Measurements from ENCODE around the gene RNGTT.
A peak's percentile ranks its signal among the peaks of the same experiment; 100 is the strongest.
"Not testable (repeated sequence)": the region's sequence is repeated elsewhere in the genome, so short reads cannot be mapped to it uniquely, and the experiment has no call there.

RNGTT gene

DNA sequence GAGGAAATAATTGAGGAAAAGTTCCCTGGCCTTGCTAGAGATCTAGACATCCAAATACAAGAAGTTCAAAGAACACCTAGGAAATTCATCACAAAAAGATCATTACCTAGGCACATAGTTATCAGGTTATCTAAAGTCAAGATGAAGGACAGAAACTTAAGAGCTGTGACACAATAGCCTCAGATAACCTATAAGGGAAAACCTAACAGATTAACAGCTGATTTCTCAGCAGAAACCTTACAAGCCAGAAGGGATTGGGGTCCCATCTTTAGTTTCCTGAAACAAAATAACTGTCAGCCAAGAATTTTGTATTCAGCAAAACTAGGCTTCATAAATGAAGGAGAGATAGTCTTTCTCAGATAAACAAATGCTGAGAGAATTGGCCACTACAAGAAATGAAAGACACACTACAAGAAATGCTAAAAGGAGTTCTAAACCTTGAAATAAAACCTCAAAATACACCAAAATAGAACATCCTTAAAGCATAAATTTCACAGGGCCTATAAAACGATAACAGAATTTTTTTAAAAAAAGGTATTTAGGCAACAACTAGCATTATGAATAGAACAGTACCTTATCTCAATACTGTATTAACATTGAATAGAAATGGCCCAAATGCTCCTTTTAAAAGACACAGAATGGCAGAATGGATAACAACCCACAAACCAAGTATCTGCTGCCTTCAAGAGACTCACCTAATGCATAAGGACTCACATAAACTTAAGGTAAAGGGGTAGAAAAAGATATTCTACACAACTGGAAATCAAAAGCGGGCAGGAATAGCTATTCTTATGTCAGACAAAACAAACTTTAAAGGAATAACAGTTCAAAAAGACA, 9.7 kb downstream of the RNGTT start:
- TF ChIP-seq, protein P1, sequence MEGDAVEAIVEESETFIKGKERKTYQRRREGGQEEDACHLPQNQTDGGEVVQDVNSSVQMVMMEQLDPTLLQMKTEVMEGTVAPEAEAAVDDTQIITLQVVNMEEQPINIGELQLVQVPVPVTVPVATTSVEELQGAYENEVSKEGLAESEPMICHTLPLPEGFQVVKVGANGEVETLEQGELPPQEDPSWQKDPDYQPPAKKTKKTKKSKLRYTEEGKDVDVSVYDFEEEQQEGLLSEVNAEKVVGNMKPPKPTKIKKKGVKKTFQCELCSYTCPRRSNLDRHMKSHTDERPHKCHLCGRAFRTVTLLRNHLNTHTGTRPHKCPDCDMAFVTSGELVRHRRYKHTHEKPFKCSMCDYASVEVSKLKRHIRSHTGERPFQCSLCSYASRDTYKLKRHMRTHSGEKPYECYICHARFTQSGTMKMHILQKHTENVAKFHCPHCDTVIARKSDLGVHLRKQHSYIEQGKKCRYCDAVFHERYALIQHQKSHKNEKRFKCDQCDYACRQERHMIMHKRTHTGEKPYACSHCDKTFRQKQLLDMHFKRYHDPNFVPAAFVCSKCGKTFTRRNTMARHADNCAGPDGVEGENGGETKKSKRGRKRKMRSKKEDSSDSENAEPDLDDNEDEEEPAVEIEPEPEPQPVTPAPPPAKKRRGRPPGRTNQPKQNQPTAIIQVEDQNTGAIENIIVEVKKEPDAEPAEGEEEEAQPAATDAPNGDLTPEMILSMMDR (IDR thresholded peaks at IDR 0.05; ENCODE audit: insufficient read depth, low read depth, low read length, missing control alignments): no peak
- H3K4me3 ChIP-seq (ENCODE audit: low read length): no peak overlapping the region
- DNase-seq (ENCODE audit: low read depth): no peak

DNA sequence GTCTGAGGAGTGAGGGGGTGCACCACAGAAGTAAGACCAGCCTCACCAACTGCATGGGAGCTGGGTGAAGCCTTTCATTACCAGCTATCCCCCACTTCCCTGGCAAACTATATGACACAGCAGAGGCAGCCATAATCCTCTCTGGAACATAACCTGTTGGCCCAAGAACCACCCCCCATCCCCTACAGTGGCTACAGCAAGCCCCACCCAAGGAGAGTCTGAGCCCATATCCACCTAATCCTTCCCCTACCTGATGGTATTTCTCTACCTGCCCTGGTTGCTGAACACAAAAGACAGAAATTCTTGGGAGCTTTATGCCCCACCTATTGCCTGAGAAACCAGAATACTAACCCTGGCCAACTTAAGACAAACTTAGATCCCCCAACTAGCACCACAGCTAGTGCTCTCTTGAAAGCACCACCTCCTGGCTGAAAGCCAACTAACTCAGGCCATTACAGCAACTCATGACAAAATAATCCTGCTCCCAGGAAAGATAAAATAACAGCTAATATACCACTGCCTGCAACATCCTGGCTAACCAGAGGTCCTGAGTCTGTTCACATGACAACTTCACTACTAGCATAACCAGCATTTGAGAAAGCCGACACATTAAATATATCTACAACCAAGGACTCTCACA, 11.2 kb downstream of the RNGTT start:
- H3K4me3 ChIP-seq (ENCODE audit: low read length): no peak overlapping the region
- TF ChIP-seq, protein P1 (IDR thresholded peaks at IDR 0.05; ENCODE audit: insufficient read depth, low read depth, low read length, missing control alignments): no peak
- peak; percentile 8 for DNase-seq (ENCODE audit: low read depth)

DNA sequence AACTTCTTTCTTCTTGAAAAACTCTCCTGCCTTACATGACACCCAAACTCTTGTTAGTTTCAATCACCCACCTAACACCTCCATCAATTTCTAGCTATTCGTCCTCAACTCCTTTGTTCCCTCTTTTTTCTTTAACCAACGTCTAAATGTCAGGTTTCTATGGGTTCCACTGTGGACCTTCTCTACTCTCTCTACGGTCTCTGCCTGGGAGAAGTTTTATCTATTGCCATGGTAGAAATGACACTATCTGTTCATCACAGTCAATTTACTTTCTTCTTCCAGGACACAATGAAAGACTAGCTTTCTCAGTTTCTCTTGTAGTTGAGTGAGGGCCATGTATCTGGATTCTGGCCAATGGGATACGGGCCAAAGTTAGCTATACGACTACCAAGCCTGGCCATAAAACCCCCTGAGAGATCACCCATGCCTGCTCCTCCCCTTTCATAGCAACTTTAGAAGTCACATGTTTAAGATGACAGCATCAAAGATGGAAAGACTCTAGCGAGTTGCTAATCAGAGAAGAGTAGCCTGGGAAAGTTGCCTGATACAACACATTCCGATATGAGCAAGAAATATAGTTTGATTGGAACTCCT, 17.9 kb downstream of the RNGTT start:
- no peak for DNase-seq (ENCODE audit: low read depth)
- TF ChIP-seq, protein P1 (IDR thresholded peaks at IDR 0.05; ENCODE audit: insufficient read depth, low read depth, low read length, missing control alignments): no peak
- no peak overlapping the region for H3K4me3 ChIP-seq (ENCODE audit: low read length)

DNA sequence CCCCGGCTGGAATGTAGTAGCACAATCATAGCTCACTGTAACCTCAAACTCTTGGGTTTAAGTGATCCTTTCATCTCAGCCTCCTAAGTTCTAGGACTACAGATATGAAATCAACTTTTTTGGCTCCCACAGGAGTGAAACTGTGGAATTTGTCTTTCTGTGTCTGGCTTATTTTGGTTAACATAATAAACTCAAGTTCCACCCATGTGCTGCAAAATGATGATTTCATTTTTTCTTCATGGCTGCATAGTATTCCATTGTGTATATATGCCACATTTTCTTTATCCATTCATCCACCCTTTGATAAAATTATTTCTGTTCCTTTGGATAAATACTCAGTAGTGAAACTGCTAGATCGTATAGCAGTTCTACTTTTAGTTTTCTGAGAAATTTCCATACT, 29.9 kb downstream of the RNGTT start:
- DNase-seq (ENCODE audit: low read depth): no peak
- H3K4me3 ChIP-seq (ENCODE audit: low read length): no peak overlapping the region

DNA sequence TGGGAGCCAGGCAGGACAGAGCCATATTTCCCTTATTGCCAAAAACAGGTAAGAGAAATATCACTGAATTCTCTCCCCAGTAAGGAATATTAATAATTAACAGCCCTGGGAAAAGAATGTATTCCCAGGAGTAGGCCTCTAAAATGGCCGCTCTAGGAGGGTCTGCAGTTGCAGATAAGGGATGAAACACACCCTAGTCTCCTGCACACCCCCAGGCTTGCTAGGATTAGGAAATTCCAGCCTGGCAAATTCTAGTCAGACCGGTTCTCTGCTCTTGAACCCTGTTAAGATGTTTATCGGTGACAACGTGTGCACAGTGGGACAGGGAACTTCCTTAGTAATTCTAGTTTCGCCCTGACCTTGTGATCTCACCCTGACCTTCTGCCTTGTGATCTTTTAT, 31.4 kb downstream of the RNGTT start:
- DNase-seq (ENCODE audit: low read depth): peak; percentile 12
- not testable (repeated sequence) for H3K4me3 ChIP-seq (ENCODE audit: low read length)

More for the DNA sequence above, 29.9 kb downstream of the RNGTT start:
- TF ChIP-seq, protein P1 (IDR thresholded peaks at IDR 0.05; ENCODE audit: insufficient read depth, low read depth, low read length, missing control alignments): no peak

DNA sequence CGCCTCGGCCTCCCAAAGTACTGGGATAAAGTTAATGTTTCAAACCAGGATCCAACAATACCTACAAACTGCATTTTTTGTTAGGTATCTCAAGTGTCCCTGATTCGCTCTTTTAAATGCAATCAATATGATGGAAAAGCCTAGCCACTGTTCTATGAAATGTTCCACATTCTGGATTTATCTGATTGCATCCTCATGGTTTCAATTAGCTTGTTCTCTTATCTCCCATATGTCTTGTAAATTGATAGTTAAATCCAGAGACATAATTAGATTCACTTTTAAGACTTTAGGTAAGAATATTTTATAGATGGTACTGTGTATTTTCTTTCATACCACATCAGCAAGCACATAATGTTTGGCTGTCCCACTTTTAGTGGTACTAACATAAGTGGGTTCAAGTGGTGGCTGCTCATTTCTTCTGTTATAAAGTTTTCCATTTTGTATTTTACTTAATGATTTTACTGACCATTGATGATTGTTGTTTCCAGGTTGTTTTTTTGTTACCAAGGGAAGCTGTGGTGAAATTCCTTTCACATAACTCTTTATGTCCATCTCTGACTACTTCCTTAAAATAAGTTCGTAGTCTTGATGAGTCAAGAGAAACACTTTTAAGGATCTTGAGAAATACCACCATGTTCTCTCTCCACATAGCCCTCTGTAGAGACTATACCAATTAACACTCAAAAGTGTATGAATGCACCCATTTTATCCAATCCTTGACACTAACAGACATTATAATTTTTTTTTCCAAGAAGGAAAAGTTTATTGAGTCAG, 40.5 kb downstream of the RNGTT start:
- DNase-seq (ENCODE audit: low read depth): peak; percentile 24
- no peak overlapping the region for H3K4me3 ChIP-seq (ENCODE audit: low read length)
- TF ChIP-seq, protein P1 (IDR thresholded peaks at IDR 0.05; ENCODE audit: insufficient read depth, low read depth, low read length, missing control alignments): no peak

DNA sequence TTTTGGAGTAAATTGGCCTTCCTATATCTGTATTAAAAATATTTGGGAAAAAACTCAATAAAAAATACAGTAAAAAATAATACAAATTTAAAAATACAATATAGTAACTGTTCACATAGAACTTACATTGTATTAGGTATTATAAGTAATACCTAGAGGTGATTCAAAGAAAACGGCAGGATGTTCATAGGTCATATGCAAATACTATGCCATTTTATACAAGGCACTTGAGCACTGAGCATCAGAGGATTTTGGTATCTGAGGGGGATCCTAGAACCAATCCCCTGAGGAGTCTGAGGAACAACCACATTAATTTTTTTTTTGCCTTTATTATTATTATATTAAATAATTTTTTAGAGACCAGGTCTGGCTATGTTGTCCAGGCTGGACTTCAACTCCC, 41.7 kb downstream of the RNGTT start:
- TF ChIP-seq, protein P1 (IDR thresholded peaks at IDR 0.05; ENCODE audit: insufficient read depth, low read depth, low read length, missing control alignments): no peak
- no peak for DNase-seq (ENCODE audit: low read depth)

More for the DNA sequence above, 41.7 kb downstream of the RNGTT start:
- no peak overlapping the region for H3K4me3 ChIP-seq (ENCODE audit: low read length)
